PC-9 (cell line): Measurements from ENCODE around the gene IQSEC1.

Source experiments
- EZH2 ChIP-seq: fragments of 200-600 bp; sonication (generic); IDR thresholded peaks from 2 replicates; pipeline ENCODE4 v1.8.0; 2017; ENCODE audit warnings: antibody characterized with exemption, low read depth
- TF ChIP-seq, protein P1 (sequence below): fragments of 200-600 bp; sonication (generic); conservative IDR thresholded peaks from 2 replicates; pipeline ENCODE4 v1.6.1; 2017; ENCODE audit warnings: mixed run types, antibody characterized with exemption, mild to moderate bottlenecking, moderate library complexity

DNA sequence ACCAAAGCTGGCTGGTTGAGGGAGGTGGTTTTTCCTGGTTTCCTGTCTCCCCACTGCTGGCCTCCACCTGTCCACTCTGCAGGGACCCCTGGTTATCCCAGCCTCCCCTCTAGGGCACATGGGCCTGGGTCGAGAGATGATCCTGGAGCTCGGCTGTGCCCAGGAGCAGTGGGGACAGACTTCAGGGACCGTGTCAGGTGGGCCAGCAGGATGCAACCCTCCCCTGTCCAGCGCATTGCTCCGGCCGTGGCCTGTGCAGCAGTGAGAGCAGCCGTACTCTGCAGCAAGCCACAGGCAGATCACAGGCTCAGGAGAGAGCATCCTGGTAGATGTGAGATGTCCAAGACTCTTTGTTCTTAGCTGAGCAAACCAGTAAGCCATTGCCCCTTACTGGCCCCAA lies 139.3 kb downstream of the IQSEC1 start:
- TF ChIP-seq, protein P1, sequence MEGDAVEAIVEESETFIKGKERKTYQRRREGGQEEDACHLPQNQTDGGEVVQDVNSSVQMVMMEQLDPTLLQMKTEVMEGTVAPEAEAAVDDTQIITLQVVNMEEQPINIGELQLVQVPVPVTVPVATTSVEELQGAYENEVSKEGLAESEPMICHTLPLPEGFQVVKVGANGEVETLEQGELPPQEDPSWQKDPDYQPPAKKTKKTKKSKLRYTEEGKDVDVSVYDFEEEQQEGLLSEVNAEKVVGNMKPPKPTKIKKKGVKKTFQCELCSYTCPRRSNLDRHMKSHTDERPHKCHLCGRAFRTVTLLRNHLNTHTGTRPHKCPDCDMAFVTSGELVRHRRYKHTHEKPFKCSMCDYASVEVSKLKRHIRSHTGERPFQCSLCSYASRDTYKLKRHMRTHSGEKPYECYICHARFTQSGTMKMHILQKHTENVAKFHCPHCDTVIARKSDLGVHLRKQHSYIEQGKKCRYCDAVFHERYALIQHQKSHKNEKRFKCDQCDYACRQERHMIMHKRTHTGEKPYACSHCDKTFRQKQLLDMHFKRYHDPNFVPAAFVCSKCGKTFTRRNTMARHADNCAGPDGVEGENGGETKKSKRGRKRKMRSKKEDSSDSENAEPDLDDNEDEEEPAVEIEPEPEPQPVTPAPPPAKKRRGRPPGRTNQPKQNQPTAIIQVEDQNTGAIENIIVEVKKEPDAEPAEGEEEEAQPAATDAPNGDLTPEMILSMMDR, result no peak
- no peak for TF ChIP-seq EZH2
